Heart right ventricle (tissue), 16 donors: ENCODE results near the gene FAT2. TPM values are rescaled to one million over a fixed set of nuclear protein-coding genes. Genes with fewer than 3 reads are reported as not detected.

ENCODE experiments used
- ATAC-seq, 8 donors: fragments of 200-7000 bp; cut with Tn5 transposase; one replicate each; pipeline ENCODE4 v1.9.1; 2020; ENCODE audit warnings: mild to moderate bottlenecking in 8 of 8, moderate library complexity in 8 of 8, moderate number of reproducible peaks in 1 of 8
- DNase-seq, 2 donors: peaks; one replicate each; pipeline ENCODE4 v3.0.0-alpha.2; 2020
- H3K27ac ChIP-seq, 10 donors: fragments of 200-600 bp; sonication (generic) in 2 of 10; one replicate each; pipeline versions ENCODE4 v1.5.0 to v1.8.0; 2020 to 2022; ENCODE audit warnings: mild to moderate bottlenecking in 3 of 10
- H3K27me3 ChIP-seq, 7 donors: fragments of 200-600 bp; one replicate each; pipeline ENCODE4 v1.8.0; 2021 to 2022; ENCODE audit warnings: mild to moderate bottlenecking in 2 of 7
- H3K36me3 ChIP-seq, 9 donors: fragments of 200-600 bp; sonication (generic) in 1 of 9; one replicate each; pipeline versions ENCODE4 v1.5.0 to v1.8.0; 2020 to 2022; ENCODE audit warnings: mild to moderate bottlenecking in 2 of 9
- H3K4me1 ChIP-seq, 9 donors: fragments of 200-600 bp; sonication (generic) in 1 of 9; one replicate each; pipeline versions ENCODE4 v1.5.0 to v1.8.0; 2020 to 2022; ENCODE audit warnings: mild to moderate bottlenecking in 4 of 9
- H3K4me3 ChIP-seq, 10 donors: fragments of 200-600 bp; sonication (generic) in 2 of 10; one replicate each; pipeline versions ENCODE4 v1.5.0 to v1.8.0; 2020 to 2022; ENCODE audit warnings: mild to moderate bottlenecking in 7 of 10, moderate library complexity in 2 of 10
- H3K9me3 ChIP-seq, 11 donors: fragments of 200-600 bp in 10 of 11; sonication (generic) in 2 of 11; one replicate each; pipeline versions ENCODE4 v1.5.0 to v1.8.0; 2013 to 2022; ENCODE audit warnings: mild to moderate bottlenecking in 2 of 11, control low read depth in 1 of 11, moderate library complexity in 1 of 11
- WGBS, 2 donors: extraction: QIAGEN DNeasy Blood & Tissue Kit; methylation state at CpG; one replicate each; pipeline ENCODE4 v1.1.7; 2013; ENCODE audit warnings: inconsistent platforms in 1 of 2; 5-methylcytosine and 5-hydroxymethylcytosine counted together
- intact Hi-C, 10 donors: fragments of 100-400 bp; cut with DNase I; formaldehyde crosslinking; loops; one replicate each; pipeline versions ENCODE4 v1.11.1 to v1.14.2; 2022
- polyA plus RNA-seq, 2 donors: library from polyadenylated mRNA; stranded (reverse); fragments of 200-250 nt; gene quantifications; one replicate each; pipeline ENCODE4 v1.2.3, GENCODE V29; 2013
- total RNA-seq, 10 donors: library from RNA; stranded (reverse); fragmentation: NEBNext Ultra II Directional in 3 of 10; extraction: Animal tissue kit (Norgen Biotek cat#: 25700) in 3 of 10; gene quantifications; one replicate each; pipeline versions ENCODE4 v1.2.1 to v1.2.4, GENCODE V29; 2021 to 2023
- TF ChIP-seq, protein P1 (sequence below), 9 donors: fragments of 200-600 bp; sonication (generic) in 2 of 9; IDR thresholded peaks; one replicate each; pipeline versions ENCODE4 v1.5.0 to v1.8.0; 2021 to 2022; ENCODE audit warnings: antibody characterized with exemption in 9 of 9, mild to moderate bottlenecking in 5 of 9, moderate library complexity in 1 of 9
- donor health status: Arrhythmogenic right ventricular cardiomyopathy.
- donor health status: ischemic (EF 13 %, LVEDD 7.1; RV severe dilation, severe dysfunction).
- donor health status: healthy with polysubstance abuse.
- donor health status: DM: no; HTN: yes; CAD: no.
- donor health status: DM: no; HTN: no; CAD: no.
- donor health status: ischemic (EF 25% LVEDD 6.9; RV normal size, moderate dysfunction).
- donor health status: ischemic (EF 25% LVEDD 5.7; RV mildly dilated, moderate dysfunction).
- donor health status: healthy.
- donor health status: DM: yes; HTN: yes; CAD: no.
- donor health status: Ischemic cardiomyopathy.
- donor health status: ischemic (EF 35%, LVEDD 5.7; RV mildly dilated, moderate dysfunction).
- donor health status: nonischemic (EF 11% LVEDD 7.7; RV severe dilation, severe dysfunction).
- donor health status: DM: yes; HTN: yes; CAD: no.
- donor health status: PGD.
- donor health status: ischemic (EF 29% LVEDD 5.4; RV normal size, mild dysfunction).
- donor health status: nonischemic (EF 23%, LVEDD 6.1; RV moderate dilation, normal function).

The FAT2 gene
- total and polyA plus RNA-seq, 12 donors = 0.01 to 0.13 (median 0.02) TPM; not detected in 4

DNA sequence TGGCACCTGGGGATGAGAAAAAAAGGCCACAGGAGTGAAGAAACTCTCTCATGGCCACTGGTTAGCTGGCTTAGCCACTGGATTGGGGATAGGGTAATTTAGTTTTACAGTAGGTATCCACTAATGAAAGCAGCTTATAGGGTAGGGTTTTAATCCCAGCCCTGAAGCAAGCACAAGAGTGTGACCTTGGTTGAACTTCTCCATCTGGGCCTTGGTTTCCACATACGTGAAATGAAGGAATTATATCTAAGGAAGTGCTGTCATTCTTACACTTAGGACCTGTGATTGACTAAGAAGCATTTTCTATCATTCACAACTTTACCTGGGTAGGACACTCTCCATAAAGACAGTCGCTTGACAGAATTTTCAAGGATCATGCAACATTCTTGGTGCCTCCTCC, 49.6 kb downstream of the FAT2 start:
- Histone ChIP-seq H3K4me3 (no peak overlapping the region), H3K36me3 (no peaks in the 10 kb centered on the region), H3K4me1 (no peaks in the 10 kb centered on the region), H3K27me3 (no peaks in the 10 kb centered on the region), H3K27ac (no peak overlapping the region), H3K9me3 (no peaks in the 10 kb centered on the region)
- DNase-seq = no peak
- TF ChIP-seq, protein P1, sequence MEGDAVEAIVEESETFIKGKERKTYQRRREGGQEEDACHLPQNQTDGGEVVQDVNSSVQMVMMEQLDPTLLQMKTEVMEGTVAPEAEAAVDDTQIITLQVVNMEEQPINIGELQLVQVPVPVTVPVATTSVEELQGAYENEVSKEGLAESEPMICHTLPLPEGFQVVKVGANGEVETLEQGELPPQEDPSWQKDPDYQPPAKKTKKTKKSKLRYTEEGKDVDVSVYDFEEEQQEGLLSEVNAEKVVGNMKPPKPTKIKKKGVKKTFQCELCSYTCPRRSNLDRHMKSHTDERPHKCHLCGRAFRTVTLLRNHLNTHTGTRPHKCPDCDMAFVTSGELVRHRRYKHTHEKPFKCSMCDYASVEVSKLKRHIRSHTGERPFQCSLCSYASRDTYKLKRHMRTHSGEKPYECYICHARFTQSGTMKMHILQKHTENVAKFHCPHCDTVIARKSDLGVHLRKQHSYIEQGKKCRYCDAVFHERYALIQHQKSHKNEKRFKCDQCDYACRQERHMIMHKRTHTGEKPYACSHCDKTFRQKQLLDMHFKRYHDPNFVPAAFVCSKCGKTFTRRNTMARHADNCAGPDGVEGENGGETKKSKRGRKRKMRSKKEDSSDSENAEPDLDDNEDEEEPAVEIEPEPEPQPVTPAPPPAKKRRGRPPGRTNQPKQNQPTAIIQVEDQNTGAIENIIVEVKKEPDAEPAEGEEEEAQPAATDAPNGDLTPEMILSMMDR (IDR thresholded peaks at IDR 0.05) = no peak
- no peak for ATAC-seq
- WGBS, 2 donors = 79 to 84% methylated on average over 2 of the region's 2 CpGs
- intact Hi-C loops = no loop called here

Other genes with a start within 250 kb of the FAT2 start
- 1 to 10 TPM in 3 of 10 donors, under 1 TPM in 5, not detected in 2; 0.28 to 2.8 (median 0.39) TPM for gene SLC36A2, start 243.8 kb downstream of the FAT2 start, total RNA-seq
- 1 to 10 TPM in 1 of 2 donors, under 1 TPM in 1; 0.04 to 1.2 TPM for gene SLC36A2, start 243.8 kb downstream of the FAT2 start, polyA plus RNA-seq
- gene SLC36A1, start 143.7 kb downstream of the FAT2 start, total RNA-seq = 10 to 100 TPM in 1 of 10 donors, 1 to 10 TPM in 8, under 1 TPM in 1; 0.94 to 15.3 (median 2.7) TPM
- gene SLC36A1, start 143.7 kb downstream of the FAT2 start, polyA plus RNA-seq = 1 to 10 TPM; 1.7 to 2.6 TPM
- gene SPARC, start 95.6 kb upstream of the FAT2 start, total RNA-seq = 1,000 to 10,000 TPM in 1 of 10 donors, 100 to 1,000 TPM in 9; 261 to 1,135 (median 456) TPM
- 100 to 1,000 TPM; 144 to 924 TPM for gene SPARC, start 95.6 kb upstream of the FAT2 start, polyA plus RNA-seq
- 10 to 100 TPM; 52.5 to 77.5 (median 65.8) TPM for gene ATOX1, start 167.3 kb upstream of the FAT2 start, total RNA-seq
- 100 to 1,000 TPM in 1 of 2 donors, 10 to 100 TPM in 1; 82.5 to 125 TPM for gene ATOX1, start 167.3 kb upstream of the FAT2 start, polyA plus RNA-seq
- 100 to 1,000 TPM in 9 of 10 donors, 10 to 100 TPM in 1; 91.8 to 132 (median 116) TPM for gene G3BP1, start 180.6 kb upstream of the FAT2 start, total RNA-seq
- 10 to 100 TPM; 10.6 to 16.6 TPM for gene G3BP1, start 180.6 kb upstream of the FAT2 start, polyA plus RNA-seq